ENCODE results near the gene MAML2.

- no peak for TF ChIP-seq CTCF (conservative IDR thresholded peaks at IDR 0.05)
- no peak for TF ChIP-seq EZH2 (IDR thresholded peaks at IDR 0.05; ENCODE audit: low read depth)
Observed at GRCh38 chr11:96256215-96257011, 86.6 kb downstream of the MAML2 start.

Measured in PC-9 (cell line).